ENCODE results near the gene C20orf204. TPM values are rescaled to one million over a fixed set of nuclear protein-coding genes. Genes with fewer than 3 reads are reported as not detected.

Gene C20orf204
- total and polyA plus RNA-seq, 12 donors: 0.11 to 0.88 (median 0.45) TPM

DNA sequence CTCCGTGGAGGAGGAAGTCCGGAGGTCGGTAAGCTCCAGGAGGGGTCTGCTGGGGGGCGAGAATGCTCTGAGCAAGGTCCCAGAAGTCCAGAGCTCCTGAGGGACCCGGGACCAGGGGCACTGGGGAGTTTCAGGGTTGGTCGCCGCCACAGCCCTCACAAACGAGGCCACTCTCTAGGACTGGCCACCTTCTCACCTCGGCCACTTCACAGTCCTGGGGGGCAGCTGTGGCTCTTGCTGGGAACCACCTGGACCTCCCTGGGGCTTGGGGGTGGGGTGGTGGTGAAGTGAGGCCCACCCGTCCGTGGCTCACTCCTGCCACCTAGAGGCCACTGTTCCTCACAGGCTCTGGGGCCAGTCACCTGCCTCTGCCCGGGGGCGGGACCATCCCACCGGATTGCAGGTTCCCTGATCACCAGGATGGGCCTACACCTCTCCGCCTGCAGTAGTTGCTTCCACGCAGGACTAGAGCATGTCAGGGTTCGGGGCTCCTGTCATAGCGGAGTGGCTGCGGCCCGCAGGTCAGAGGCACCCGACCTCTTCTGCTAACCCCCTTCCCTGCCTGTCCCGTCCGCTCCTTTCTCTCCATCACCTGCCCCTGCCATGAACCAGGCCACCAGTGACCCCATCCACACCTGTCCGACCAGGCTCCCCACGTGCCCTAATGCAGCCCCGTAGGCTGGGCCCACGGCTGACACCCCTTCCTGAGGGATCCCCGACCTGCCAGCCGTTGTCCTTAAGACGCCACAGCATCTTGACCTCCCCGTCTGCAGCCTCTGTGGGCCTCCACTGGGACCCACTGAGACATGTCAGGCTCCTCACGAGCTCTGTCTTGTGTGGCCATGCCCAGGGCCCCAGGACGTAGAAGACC, 21.9 kb downstream of the C20orf204 start:
- DNase-seq: peak; percentile 84 to 88
- Histone ChIP-seq H3K4me3 (peak overlapping the region; percentile 12 to 47 (median 38)), H3K4me1 (peaks cover 2 to 64% (median 47%) of the 10 kb centered on the region in 9 donors), H3K27ac (peak overlapping the region; percentile 80 to 98 (median 90)), H3K36me3 (no peaks in the 10 kb centered on the region), H3K27me3 (peaks cover 0 to 39% (median 18%) of the 10 kb centered on the region in 7 donors), H3K9me3 (no peaks in the 10 kb centered on the region)
- intact Hi-C loops (cut with DNase I): loop anchor here in 5 of 10 donors (1.0 to 10.0 kb wide), 6 partner anchors 17 to 423 kb away; partner anchors contain the start of gene PRPF6 (in 2 of the 5)
- 34 to 37% methylated on average over 33 of the region's 33 CpGs for WGBS, 2 donors
- TF ChIP-seq, protein P1, sequence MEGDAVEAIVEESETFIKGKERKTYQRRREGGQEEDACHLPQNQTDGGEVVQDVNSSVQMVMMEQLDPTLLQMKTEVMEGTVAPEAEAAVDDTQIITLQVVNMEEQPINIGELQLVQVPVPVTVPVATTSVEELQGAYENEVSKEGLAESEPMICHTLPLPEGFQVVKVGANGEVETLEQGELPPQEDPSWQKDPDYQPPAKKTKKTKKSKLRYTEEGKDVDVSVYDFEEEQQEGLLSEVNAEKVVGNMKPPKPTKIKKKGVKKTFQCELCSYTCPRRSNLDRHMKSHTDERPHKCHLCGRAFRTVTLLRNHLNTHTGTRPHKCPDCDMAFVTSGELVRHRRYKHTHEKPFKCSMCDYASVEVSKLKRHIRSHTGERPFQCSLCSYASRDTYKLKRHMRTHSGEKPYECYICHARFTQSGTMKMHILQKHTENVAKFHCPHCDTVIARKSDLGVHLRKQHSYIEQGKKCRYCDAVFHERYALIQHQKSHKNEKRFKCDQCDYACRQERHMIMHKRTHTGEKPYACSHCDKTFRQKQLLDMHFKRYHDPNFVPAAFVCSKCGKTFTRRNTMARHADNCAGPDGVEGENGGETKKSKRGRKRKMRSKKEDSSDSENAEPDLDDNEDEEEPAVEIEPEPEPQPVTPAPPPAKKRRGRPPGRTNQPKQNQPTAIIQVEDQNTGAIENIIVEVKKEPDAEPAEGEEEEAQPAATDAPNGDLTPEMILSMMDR (IDR thresholded peaks at IDR 0.05): peak; percentile 74 to 92 (median 88)
- ATAC-seq: peak; percentile 42 to 75 (median 56)

DNA sequence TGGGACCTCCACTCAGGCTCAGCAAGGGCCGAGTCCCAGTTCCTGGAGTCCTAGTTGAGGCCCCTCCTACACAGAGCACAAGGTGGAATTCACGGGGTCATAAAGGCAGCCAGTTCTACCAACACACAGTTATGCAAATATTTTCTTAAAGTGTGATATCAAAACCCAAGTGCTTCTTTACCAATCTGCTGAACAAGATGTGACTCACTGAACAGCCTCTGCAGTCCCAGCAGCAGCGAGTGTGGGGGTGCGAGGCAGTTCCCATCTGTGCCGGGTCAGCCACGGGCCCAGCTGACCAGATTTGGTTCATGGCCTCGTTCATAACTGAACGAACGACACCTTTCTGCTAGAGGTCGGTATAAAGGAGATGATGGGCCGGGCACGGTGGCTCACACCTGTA, 22.6 kb downstream of the C20orf204 start:
- Histone ChIP-seq H3K27ac (peak overlapping the region in 3 of 10 donors; percentile 48 to 93 (median 90)), H3K27me3 (peaks cover 0 to 38% (median 18%) of the 10 kb centered on the region in 7 donors), H3K36me3 (no peaks in the 10 kb centered on the region), H3K4me3 (no peak overlapping the region), H3K4me1 (peaks cover 2 to 59% (median 44%) of the 10 kb centered on the region in 9 donors), H3K9me3 (no peaks in the 10 kb centered on the region)
- intact Hi-C loops (cut with DNase I): loop anchor here in 3 of 10 donors (2.0 to 10.0 kb wide), 3 partner anchors 76 to 424 kb away; partner anchors contain the start of gene PRPF6 (in 2 of the 3)
- no peak for ATAC-seq
- TF ChIP-seq, protein P1 (IDR thresholded peaks at IDR 0.05): no peak
- 86 to 93% methylated on average over 12 of the region's 12 CpGs for WGBS, 2 donors
- no peak for DNase-seq

DNA sequence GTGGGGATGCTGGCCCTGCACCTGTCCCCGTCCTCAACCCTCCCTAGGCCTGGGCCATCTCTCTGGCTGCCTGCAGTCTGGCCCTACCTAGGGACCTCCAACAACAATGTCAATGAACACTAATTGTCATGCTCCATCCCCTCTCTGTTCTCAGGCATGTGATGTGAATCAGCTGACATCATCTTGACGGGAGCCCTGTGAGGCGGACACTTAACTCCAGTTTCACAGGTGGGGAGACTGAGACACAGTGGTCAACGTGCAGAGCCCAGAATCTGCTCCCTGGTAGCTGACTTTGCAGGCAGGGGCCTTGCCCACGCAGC, 26.3 kb downstream of the C20orf204 start:
- TF ChIP-seq, protein P1 (IDR thresholded peaks at IDR 0.05): no peak
- H3K27ac ChIP-seq: peak overlapping the region in 9 of 10 donors; percentile 65 to 92 (median 89)
- H3K4me1 ChIP-seq: peaks cover 5 to 53% (median 35%) of the 10 kb centered on the region in 9 donors
- peak overlapping the region in 9 of 10 donors; percentile 77 to 100 (median 94) for H3K4me3 ChIP-seq
- H3K9me3 ChIP-seq: no peaks in the 10 kb centered on the region
- intact Hi-C loops (cut with DNase I): loop anchor here in 2 of 10 donors (2.0 kb wide), 1 partner anchor 81 kb away; the partner anchor contains the start of gene PRPF6 (in 2 of the 2)
- peaks cover 0 to 6% (median 0%) of the 10 kb centered on the region in 7 donors for H3K27me3 ChIP-seq
- ATAC-seq: peak in 1 of 8 donors; percentile 5
- 55 to 60% methylated on average over 5 of the region's 5 CpGs for WGBS, 2 donors
- no peaks in the 10 kb centered on the region for H3K36me3 ChIP-seq
- DNase-seq: no peak

DNA sequence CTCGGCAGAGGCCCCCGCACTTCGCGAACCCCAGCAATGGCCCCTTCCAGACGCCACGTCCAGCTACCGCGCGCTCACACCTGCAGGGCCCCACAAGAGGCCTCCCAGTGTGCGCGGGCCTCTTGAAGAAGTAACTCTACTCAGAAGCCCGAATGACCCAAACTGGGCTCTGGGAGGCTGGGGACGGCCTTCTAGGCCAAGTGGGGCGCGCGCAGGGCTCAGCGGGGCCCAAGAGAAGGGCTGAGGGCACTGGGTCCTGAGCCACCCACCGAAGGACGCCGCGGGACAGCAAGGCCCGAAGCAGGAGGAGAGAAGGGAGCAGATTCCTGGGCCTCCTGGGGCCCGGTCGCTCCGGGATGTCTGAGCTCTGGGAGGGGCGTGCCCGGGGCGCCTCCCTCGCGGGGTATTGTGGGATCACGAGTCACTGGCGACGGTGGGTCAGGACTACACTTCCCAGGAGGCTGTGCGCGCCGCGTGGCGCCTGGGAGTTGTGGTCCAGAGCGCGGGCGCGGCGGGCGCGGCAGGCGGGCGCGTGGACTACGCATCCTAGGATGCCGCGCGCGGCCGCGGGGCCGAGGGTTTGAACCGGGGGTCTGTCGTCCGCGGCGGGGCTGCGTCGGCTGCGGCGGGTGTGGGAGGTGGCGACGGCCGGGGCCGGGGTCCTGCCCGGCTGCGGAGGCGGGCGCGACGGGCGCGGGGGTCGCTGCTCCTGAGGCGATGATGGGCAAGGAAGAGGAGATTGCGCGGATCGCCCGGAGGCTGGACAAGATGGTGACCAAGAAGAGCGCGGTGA, 26.8 kb downstream of the C20orf204 start, which contains the start of gene TCEA2:
TSS of gene TCEA2 (plus strand) at position 603 of the 793 bp plus-strand sequence. CDS start at position 718, 115 bp downstream.
- intact Hi-C loops (cut with DNase I): loop anchor here in 2 of 10 donors (2.0 kb wide), 1 partner anchor 82 kb away; the partner anchor contains the start of gene PRPF6 (in 2 of the 2)

More for the DNA sequence above, 26.8 kb downstream of the C20orf204 start, which contains the start of gene TCEA2:
- Histone ChIP-seq H3K27me3 (peaks cover 0 to under 1% (median 0%) of the 10 kb centered on the region in 7 donors), H3K4me3 (peak within 1 kb of the TSS; percentile 77 to 100 (median 93)), H3K9me3 (no peaks in the 10 kb centered on the region), H3K36me3 (no peaks in the 10 kb centered on the region), H3K4me1 (peaks cover 5 to 51% (median 30%) of the 10 kb centered on the region in 9 donors), H3K27ac (peak within 1 kb of the TSS; percentile 44 to 92 (median 88))
- TF ChIP-seq, protein P1 (IDR thresholded peaks at IDR 0.05): no peak
- DNase-seq: peak; percentile 97 to 98
- peak; percentile 91 to 97 (median 96) for ATAC-seq
- WGBS, 2 donors: 4 to 7% methylated on average over 75 to 85 of the region's 85 CpGs
